HepG2 (cell line): ENCODE results near the gene UGP2. TPM values are rescaled to one million over a fixed set of nuclear protein-coding genes. Genes with fewer than 3 reads are reported as not detected.

Experiments used
- ATF7-NPFF ChIP-seq: sonication (generic); formaldehyde crosslinking; IDR thresholded peaks from 2 replicates; pipeline ENCODE4 v1.8.1; 2023; ENCODE audit warnings: mild to moderate bottlenecking, low read depth, missing genetic modification reagents, moderate library complexity
- DR1 ChIP-seq: sonication (generic); formaldehyde crosslinking; IDR thresholded peaks from 2 replicates; pipeline ENCODE4 v1.8.0; 2021; ENCODE audit warnings: mild to moderate bottlenecking, missing genetic modification reagents, inconsistent platforms
- NFAT5 ChIP-seq: sonication (generic); formaldehyde crosslinking; IDR thresholded peaks from 2 replicates; pipeline ENCODE4 v1.4.0; 2020; ENCODE audit warnings: missing genetic modification reagents
- NFIC ChIP-seq: IDR thresholded peaks from 2 replicates; pipeline ENCODE4 v1.6.1; 2012; ENCODE audit warnings: mild to moderate bottlenecking, low read length, inconsistent platforms
- NR0B2 ChIP-seq: sonication (generic); formaldehyde crosslinking; IDR thresholded peaks from 2 replicates; pipeline ENCODE4 v1.4.0; 2020; ENCODE audit warnings: mild to moderate bottlenecking, missing genetic modification reagents
- POLR2G ChIP-seq: fragments of 200-400 bp; formaldehyde crosslinking; IDR thresholded peaks from 2 replicates; pipeline ENCODE4 v1.6.1; 2018; ENCODE audit warnings: mild to moderate bottlenecking, low read depth, low read length, moderate library complexity
- RNF2 ChIP-seq: fragments of 450-650 bp; conservative IDR thresholded peaks from 2 replicates; pipeline ENCODE4 v1.6.1; 2016; ENCODE audit warnings: low read depth
- SNAI1 ChIP-seq: sonication (generic); formaldehyde crosslinking; IDR thresholded peaks from 2 replicates; pipeline ENCODE4 v1.5.0; 2020; ENCODE audit warnings: mild to moderate bottlenecking, missing genetic modification reagents, borderline replicate concordance
- SNAPC5 ChIP-seq: sonication (generic); formaldehyde crosslinking; IDR thresholded peaks from 2 replicates; pipeline ENCODE4 v1.8.1; 2023; ENCODE audit warnings: mild to moderate bottlenecking, missing genetic modification reagents, borderline replicate concordance
- TCF12 ChIP-seq, 2 experiments: fragments of 450-650 bp in 1 of 2; sonication (generic) in 1 of 2; formaldehyde crosslinking in 1 of 2; IDR thresholded peaks; 2 replicates each; pipeline versions ENCODE4 v1.6.1 to v1.8.0; 2017 to 2022; ENCODE audit warnings: antibody characterized with exemption in 1 of 2, mild to moderate bottlenecking in 1 of 2, missing genetic modification reagents in 1 of 2, moderate library complexity in 1 of 2
- ZBTB14 ChIP-seq: sonication (generic); formaldehyde crosslinking; IDR thresholded peaks from 2 replicates; pipeline ENCODE4 v1.4.0; 2020; ENCODE audit warnings: missing genetic modification reagents
- ZMAT5 ChIP-seq: sonication (generic); formaldehyde crosslinking; IDR thresholded peaks from 2 replicates; pipeline ENCODE4 v1.5.0; 2020; ENCODE audit warnings: mild to moderate bottlenecking, low read depth, missing genetic modification reagents, borderline replicate concordance
- ZNF235 ChIP-seq: sonication (generic); formaldehyde crosslinking; IDR thresholded peaks from 2 replicates; pipeline ENCODE4 v1.8.1; 2023; ENCODE audit warnings: mild to moderate bottlenecking, missing genetic modification reagents, borderline replicate concordance
- ZNF432 ChIP-seq: sonication (generic); formaldehyde crosslinking; IDR thresholded peaks from 2 replicates; pipeline ENCODE4 v1.5.0; 2020; ENCODE audit warnings: missing genetic modification reagents, mild to moderate bottlenecking, borderline replicate concordance
- ZNF460 ChIP-seq: sonication (generic); formaldehyde crosslinking; IDR thresholded peaks from 2 replicates; pipeline ENCODE4 v1.5.1; 2020; ENCODE audit warnings: missing genetic modification reagents, mild to moderate bottlenecking, borderline replicate concordance
- ZNF501 ChIP-seq: sonication (generic); formaldehyde crosslinking; IDR thresholded peaks from 2 replicates; pipeline ENCODE4 v1.5.1; 2020; ENCODE audit warnings: mild to moderate bottlenecking, moderate library complexity, missing genetic modification reagents
- ZNF552 ChIP-seq: sonication (generic); formaldehyde crosslinking; IDR thresholded peaks from 2 replicates; pipeline ENCODE4 v1.9.0; 2022; ENCODE audit warnings: missing genetic modification reagents, mild to moderate bottlenecking, borderline replicate concordance
- ZNF576 ChIP-seq: sonication (generic); formaldehyde crosslinking; IDR thresholded peaks from 2 replicates; pipeline ENCODE4 v1.4.0; 2020; ENCODE audit warnings: mild to moderate bottlenecking, missing genetic modification reagents
- ZNF615 ChIP-seq: sonication (generic); formaldehyde crosslinking; IDR thresholded peaks from 2 replicates; pipeline ENCODE4 v1.5.0; 2020; ENCODE audit warnings: mild to moderate bottlenecking, missing genetic modification reagents, borderline replicate concordance
- ZNF652 ChIP-seq: IDR thresholded peaks from 2 replicates; pipeline ENCODE4 v1.6.1; 2016; ENCODE audit warnings: low read depth, borderline replicate concordance
- ZNF841 ChIP-seq: sonication (generic); formaldehyde crosslinking; IDR thresholded peaks from 2 replicates; pipeline ENCODE4 v1.8.1; 2023; ENCODE audit warnings: missing genetic modification reagents, borderline replicate concordance
- polyA plus RNA-seq, 8 experiments: library from polyadenylated mRNA; depleted of rRNA in 3 of 8; stranded (reverse) in 7 of 8; unstranded in 1 of 8; fragments of >200 nt; fragmentation: Illumina TruSeq in 4 of 8; extraction: Trizol in 4 of 8; gene quantifications; 2 replicates each; pipeline versions ENCODE4 v1.2.1 to v1.2.3, GENCODE V29; 2011 to 2016; ENCODE audit warnings: low read depth in 4 of 8, missing spikeins in 1 of 8, mixed read lengths in 1 of 8; ENCODE audit not compliant: insufficient read depth in 1 of 8
- total RNA-seq, 5 experiments: library from RNA; depleted of rRNA; stranded (reverse); fragments of >200 nt; fragmentation: Illumina TruSeq; extraction: Trizol; gene quantifications; 2 replicates each; pipeline ENCODE4 v1.2.3, GENCODE V29; 2016; ENCODE audit warnings: low read depth in 1 of 5

The UGP2 gene
- total and polyA plus RNA-seq, 2 of the 13 experiments (the other 11 are each of a cell fraction or from before 2014, with no cell fraction given): 96.0 to 134 TPM

GRCh38 chr2:63840785-63841253 lies 877 bp upstream of the UGP2 start (continued):
- no peak for TF ChIP-seq NR0B2 (CRISPR knock-in tag)
- no peak for TF ChIP-seq NFAT5 (CRISPR knock-in tag)
- TF ChIP-seq ZNF652: no peak
- no peak for TF ChIP-seq TCF12 (IDR thresholded peaks at IDR 0.05)
- no peak for TF ChIP-seq TCF12 (CRISPR knock-in tag; IDR thresholded peaks at IDR 0.05)
- TF ChIP-seq ZBTB14: no peak
- no peak for TF ChIP-seq SNAI1
- no peak for TF ChIP-seq ZNF432 (CRISPR knock-in tag)
- TF ChIP-seq ZNF576: peak; percentile 12; the same call in 1 of the 2 replicates
- TF ChIP-seq ZNF501: no peak; the same call in 1 of the 2 replicates
- TF ChIP-seq ATF7-NPFF (CRISPR knock-in tag): no peak
- TF ChIP-seq ZNF615 (CRISPR knock-in tag): no peak
- TF ChIP-seq RNF2: no peak
- no peak; the same call in 1 of the 2 replicates for TF ChIP-seq ZNF460 (CRISPR knock-in tag)
- no peak; the same call in 1 of the 2 replicates for TF ChIP-seq NFIC
- TF ChIP-seq ZNF841 (CRISPR knock-in tag): no peak
- TF ChIP-seq ZNF235 (CRISPR knock-in tag): no peak
- no peak for TF ChIP-seq SNAPC5 (CRISPR knock-in tag)
- peak; percentile 93 for TF ChIP-seq DR1 (CRISPR knock-in tag)
- TF ChIP-seq POLR2G: peak; percentile 100
- no peak for TF ChIP-seq ZMAT5 (CRISPR knock-in tag)
- no peak for TF ChIP-seq ZNF552
